OCI-LY7 (cell line): ENCODE measurements around the gene STK10. TPM values are rescaled to one million over a fixed set of nuclear protein-coding genes. Genes with fewer than 3 reads are reported as not detected.

Source experiments
- BruUV-seq: library from RNA; stranded (reverse); fragments of 400-500 nt; replicated peaks from 2 replicates; lab custom pipeline; 2021; lab: Mats Ljungman, UMichigan
- CTCF ChIA-PET: fragments of 300-600 bp; sonication (Branson Sonifier 250); formaldehyde crosslinking; loops from one replicate; lab custom pipeline; 2022; ENCODE audit warnings: antibody characterized with exemption; ENCODE audit not compliant: unreplicated experiment; lab: Charles Lee
- POLR2A ChIA-PET: fragments of 300-600 bp; sonication (Branson Sonifier 250); formaldehyde crosslinking; loops from one replicate; lab custom pipeline; 2022; ENCODE audit warnings: antibody characterized with exemption; lab: Charles Lee
- DNase-seq: peaks from one replicate; pipeline ENCODE4 v3.0.0-alpha.2; 2015; ENCODE audit warnings: low spot score
- H2AFZ ChIP-seq: fragments of 200-600 bp; sonication (generic), shearing (Covaris generic); 2 replicates; pipeline ENCODE4 v1.6.1; 2014; ENCODE audit warnings: mild to moderate bottlenecking, antibody characterized with exemption, low read length, moderate library complexity
- H3K27ac ChIP-seq: fragments of 200-600 bp; sonication (generic); 2 replicates; pipeline ENCODE4 v1.5.1; 2014; ENCODE audit warnings: mixed run types, low read depth, mild to moderate bottlenecking, moderate library complexity, low read length, inconsistent platforms; ENCODE audit not compliant: poor library complexity, severe bottlenecking
- H3K36me3 ChIP-seq: fragments of 200-600 bp; sonication (generic); 2 replicates; pipeline ENCODE4 v1.6.1; 2014; ENCODE audit warnings: mild to moderate bottlenecking, antibody characterized with exemption, low read length, moderate library complexity, mixed read lengths; ENCODE audit not compliant: insufficient read depth
- H3K4me1 ChIP-seq: fragments of 200-600 bp; sonication (generic); 2 replicates; pipeline ENCODE4 v1.5.1; 2014; ENCODE audit warnings: mild to moderate bottlenecking, low read length; ENCODE audit not compliant: insufficient read depth, poor library complexity, severe bottlenecking
- H3K4me2 ChIP-seq: fragments of 200-600 bp; sonication (generic); 2 replicates; pipeline ENCODE4 v1.6.1; 2014; ENCODE audit warnings: mild to moderate bottlenecking, low read length
- H3K4me3 ChIP-seq: fragments of 200-600 bp; sonication (generic); 2 replicates; pipeline ENCODE4 v1.5.1; 2014; ENCODE audit warnings: mild to moderate bottlenecking, low read depth, low read length; ENCODE audit not compliant: poor library complexity, severe bottlenecking
- H3K79me2 ChIP-seq: fragments of 200-600 bp; sonication (generic); 2 replicates; pipeline ENCODE4 v1.6.1; 2016; ENCODE audit warnings: low read depth, mild to moderate bottlenecking, low read length, moderate library complexity, mixed read lengths; ENCODE audit not compliant: insufficient read depth
- H3K9me2 ChIP-seq: fragments of 200-600 bp; sonication (generic); 2 replicates; pipeline ENCODE4 v1.6.1; 2016; ENCODE audit warnings: mild to moderate bottlenecking, low read length, mixed read lengths; ENCODE audit not compliant: insufficient read depth
- H3K9me3 ChIP-seq: fragments of 200-600 bp; sonication (generic); 2 replicates; pipeline ENCODE4 v1.6.1; 2014; ENCODE audit warnings: mild to moderate bottlenecking, mixed run types, low read length, mixed read lengths
- H4K20me1 ChIP-seq: fragments of 200-600 bp; sonication (generic); 2 replicates; pipeline ENCODE4 v1.6.1; 2014; ENCODE audit warnings: mild to moderate bottlenecking, antibody characterized with exemption, low read length, moderate library complexity, mixed read lengths; ENCODE audit not compliant: insufficient read depth
- CTCF ChIP-seq: fragments of 200-600 bp; sonication (generic); conservative IDR thresholded peaks from 2 replicates; pipeline ENCODE4 v1.5.1; 2014; ENCODE audit warnings: mild to moderate bottlenecking, antibody characterized with exemption, low read length, moderate library complexity, mixed read lengths
- EZH2phosphoT487 ChIP-seq: fragments of 200-600 bp; sonication (generic); IDR thresholded peaks from 2 replicates; pipeline ENCODE4 v1.6.1; 2018; ENCODE audit warnings: low read depth, borderline replicate concordance, mild to moderate bottlenecking, mixed run types, antibody characterized with exemption, low read length, moderate library complexity, mixed read lengths
- intact Hi-C: fragments of 100-400 bp; cut with micrococcal nuclease; formaldehyde crosslinking; loops from one replicate; pipeline ENCODE4 v1.10.0; 2022; ENCODE audit not compliant: unreplicated experiment
- total RNA-seq, 2 experiments: library from RNA; depleted of rRNA in 1 of 2; stranded (reverse); fragments of >200 nt in 1 of 2; shearing (Covaris generic) in 1 of 2; gene quantifications; 2 replicates each; pipeline ENCODE4 v1.2.3, GENCODE V29; 2014 to 2022

The STK10 gene
- total RNA-seq, 2 experiments from 2014 or later = 53.7 to 89.7 TPM

DNA sequence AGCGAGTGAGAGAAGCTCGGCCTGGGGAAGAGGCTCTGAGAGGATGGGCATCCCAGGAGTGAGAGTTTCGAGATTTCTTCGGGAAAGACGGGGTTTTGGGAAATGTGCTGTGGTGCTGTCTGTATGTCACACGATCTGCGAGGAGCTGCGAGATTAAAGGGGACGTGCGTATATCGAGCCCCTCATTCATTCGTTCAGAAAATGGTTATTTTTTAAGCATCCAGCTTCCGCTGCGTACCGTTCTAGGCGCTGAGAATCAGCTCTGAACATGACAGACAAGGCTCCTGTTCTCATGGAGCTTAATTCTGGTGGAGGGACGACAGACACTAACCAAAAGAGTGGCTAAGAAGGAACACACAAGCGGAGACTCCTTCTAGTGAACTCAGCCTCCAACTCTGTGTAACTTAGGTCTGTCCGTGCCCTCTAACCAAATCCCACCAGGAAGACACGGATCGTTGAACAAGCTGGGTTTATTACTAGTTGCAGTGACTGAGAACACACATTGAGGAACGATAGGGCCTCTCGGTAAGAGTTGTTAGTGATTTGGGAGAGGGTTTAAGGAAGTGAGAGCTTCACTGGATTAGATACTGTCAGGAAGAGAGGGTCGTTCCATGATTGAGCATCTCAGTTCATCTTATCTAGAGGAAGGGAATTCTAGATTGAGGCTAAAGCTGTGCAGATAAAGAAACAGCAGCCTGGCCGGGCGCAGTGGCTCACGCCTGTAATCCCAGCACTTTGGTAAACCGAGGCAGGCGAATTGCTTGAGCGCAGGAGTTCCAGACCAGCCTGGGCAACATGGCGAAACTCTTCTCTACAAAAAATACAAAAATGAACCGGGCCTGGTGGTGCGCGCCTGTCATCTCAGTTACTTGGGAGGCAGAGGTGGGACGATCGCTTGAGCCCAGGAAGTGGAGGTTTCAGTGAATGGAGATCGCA is 180.6 kb downstream of the STK10 start:
- intact Hi-C loops = loop anchor here (5.0 kb wide), 4 partner anchors 75 to 620 kb away; partner anchors contain the start of genes NPM1, STK10 and UBTD2
- H3K4me1 ChIP-seq = peaks cover 35% of the 10 kb centered on the region
- H3K27ac ChIP-seq = peak overlapping the region; percentile 69
- peak overlapping the region; percentile 85 for H2AFZ ChIP-seq
- CTCF ChIA-PET = interaction anchor here (0.6 to 1.8 kb wide), 5 partner anchors 95 to 444 kb away, joined by 3 to 7 read pairs (median 4); no protein-coding TSS in a partner anchor
- TF ChIP-seq CTCF (no peak), EZH2phosphoT487 (no peak)
- POLR2A ChIA-PET = interaction anchor here (0.6 to 4.4 kb wide), 28 partner anchors 10 to 764 kb away, joined by 3 to 17 read pairs (median 4); partner anchors contain the start of genes DUSP1 and STK10
- DNase-seq = peak; percentile 52
- BruUV-seq = TSS peak; percentile 94
- H3K9me3 ChIP-seq = no peaks in the 10 kb centered on the region
- peak overlapping the region; percentile 97 for H3K4me2 ChIP-seq
- peak overlapping the region; percentile 95 for H3K4me3 ChIP-seq
- H3K79me2 ChIP-seq = peaks cover 41% of the 10 kb centered on the region
- peaks cover 19% of the 10 kb centered on the region; the same call in 1 of the 2 replicates for H4K20me1 ChIP-seq
- H3K36me3 ChIP-seq = no peaks in the 10 kb centered on the region
- no peaks in the 10 kb centered on the region for H3K9me2 ChIP-seq

DNA sequence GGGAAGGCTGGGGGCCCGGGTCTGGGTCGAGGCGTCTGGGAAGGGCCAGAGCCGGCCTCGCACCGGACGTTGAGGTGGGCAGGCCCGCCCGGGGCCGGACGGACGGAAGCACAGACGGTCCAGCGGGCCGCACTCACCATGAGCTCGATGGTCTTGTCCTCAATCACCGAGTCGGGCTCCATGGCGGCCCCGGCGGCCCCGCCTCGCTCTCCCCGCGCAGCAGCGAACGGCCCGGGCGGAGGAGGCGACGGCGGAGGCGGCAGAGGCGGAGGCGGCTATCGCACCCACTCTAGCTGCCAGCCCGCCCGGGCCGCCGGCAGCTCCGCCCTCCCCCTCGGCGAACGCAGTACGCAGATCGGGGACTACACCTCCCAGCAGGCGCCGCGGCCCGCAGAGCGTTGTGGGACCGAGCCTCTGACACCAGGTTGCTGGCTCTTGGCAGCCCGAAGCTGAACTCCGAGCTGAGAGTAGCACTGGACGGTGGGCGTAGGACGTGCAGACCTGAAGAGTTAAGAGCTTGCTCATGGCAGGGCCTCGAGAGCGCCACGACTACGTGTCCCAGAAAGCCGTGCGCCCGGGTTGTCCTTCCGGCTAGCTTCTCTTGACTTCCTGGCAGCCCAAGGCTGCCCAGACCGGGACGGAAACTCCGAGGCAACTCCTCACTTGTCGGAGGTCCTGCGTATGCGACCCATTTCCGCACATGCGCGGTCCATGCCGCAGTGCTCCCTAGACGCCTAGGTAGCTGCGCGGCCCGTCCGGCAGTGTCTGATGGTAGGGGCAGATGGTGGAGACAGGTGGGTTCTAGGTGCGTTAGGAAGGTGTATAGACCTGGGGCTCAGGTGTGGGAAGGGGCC is 181.5 kb downstream of the STK10 start, which contains the start of gene FBXW11:
Gene FBXW11, minus strand, starts transcription at position 318 of the 854 bp plus-strand sequence. Its CDS starts 136 bp downstream, at position 182.
- H4K20me1 ChIP-seq = peaks cover 26% of the 10 kb centered on the region; the same call in 1 of the 2 replicates
- TF ChIP-seq CTCF (no peak), EZH2phosphoT487 (no peak)
- H3K4me3 ChIP-seq = peak within 1 kb of the TSS; percentile 95
- ChIA-PET CTCF (interaction anchor here (1.2 to 1.8 kb wide), 4 partner anchors 94 to 168 kb away, joined by 3 to 7 read pairs (median 4); no protein-coding TSS in a partner anchor), POLR2A (interaction anchor here (0.6 to 4.4 kb wide), 31 partner anchors 9 to 765 kb away, joined by 3 to 17 read pairs (median 4); partner anchors contain the start of genes DUSP1 and STK10)
- H3K9me3 ChIP-seq = no peaks in the 10 kb centered on the region
- peaks cover 50% of the 10 kb centered on the region for H3K79me2 ChIP-seq
- H3K4me2 ChIP-seq = peak within 1 kb of the TSS; percentile 97
- H2AFZ ChIP-seq = peak within 1 kb of the TSS; percentile 85
- intact Hi-C loops = loop anchor here (1.0 to 5.0 kb wide), 5 partner anchors 36 to 619 kb away; partner anchors contain the start of genes NPM1, STK10 and UBTD2
- H3K36me3 ChIP-seq = no peaks in the 10 kb centered on the region
- peaks cover 35% of the 10 kb centered on the region for H3K4me1 ChIP-seq
- H3K9me2 ChIP-seq = no peaks in the 10 kb centered on the region
- peak; percentile 98 for DNase-seq
- no TSS peak for BruUV-seq
- H3K27ac ChIP-seq = peak within 1 kb of the TSS; percentile 69
